Kidney epithelial cell (primary cell): ENCODE results near the gene MPV17L. TPM values are rescaled to one million over a fixed set of nuclear protein-coding genes. Genes with fewer than 3 reads are reported as not detected.
"Not testable (repeated sequence)": the region's sequence is repeated elsewhere in the genome, so short reads cannot be mapped to it uniquely, and the experiment has no call there.

Source experiments
- DNase-seq: peaks from one replicate; pipeline ENCODE4 v3.0.0-alpha.2; 2010; ENCODE audit warnings: low read depth
- H3K27me3 ChIP-seq: 2 replicates; pipeline ENCODE4 v1.6.0; 2011; ENCODE audit warnings: low read length; ENCODE audit not compliant: control insufficient read depth, insufficient read depth
- H3K36me3 ChIP-seq: 2 replicates; pipeline ENCODE4 v1.5.1; 2011; ENCODE audit warnings: low read length; ENCODE audit not compliant: control insufficient read depth, insufficient read depth
- H3K4me3 ChIP-seq: 2 replicates; pipeline ENCODE4 v1.5.1; 2011; ENCODE audit warnings: low read depth, mild to moderate bottlenecking, control low read depth, low read length
- CTCF ChIP-seq: IDR thresholded peaks from 2 replicates; pipeline ENCODE4 v1.5.1; 2011; ENCODE audit warnings: mild to moderate bottlenecking, moderate library complexity, low read length, control low read depth, inconsistent platforms; ENCODE audit not compliant: insufficient read depth, poor library complexity, severe bottlenecking
- total RNA-seq: library from RNA; depleted of rRNA; stranded (reverse); fragments of >200 nt; gene quantifications from 2 replicates; pipeline ENCODE4 v1.2.3, GENCODE V29; 2015

Gene MPV17L
- total RNA-seq, 1 donor from 2014 or later: 9.6 TPM

- TF ChIP-seq CTCF: no peak
- no peak for DNase-seq
- Histone ChIP-seq H3K36me3 (no peaks in the 10 kb centered on the region), H3K27me3 (no peaks in the 10 kb centered on the region), H3K4me3 (no peak overlapping the region)
Measured at GRCh38 chr16:15444264-15444663, 48.7 kb downstream of the MPV17L start.

- no peak for TF ChIP-seq CTCF
- Histone ChIP-seq H3K27me3 (no peaks in the 10 kb centered on the region), H3K4me3 (no peak overlapping the region), H3K36me3 (no peaks in the 10 kb centered on the region)
- no peak for DNase-seq
Measured at GRCh38 chr16:15445450-15445849, 49.9 kb downstream of the MPV17L start.

- no peak for DNase-seq
Measured at GRCh38 chr16:15446901-15447300, 51.3 kb downstream of the MPV17L start.

DNA sequence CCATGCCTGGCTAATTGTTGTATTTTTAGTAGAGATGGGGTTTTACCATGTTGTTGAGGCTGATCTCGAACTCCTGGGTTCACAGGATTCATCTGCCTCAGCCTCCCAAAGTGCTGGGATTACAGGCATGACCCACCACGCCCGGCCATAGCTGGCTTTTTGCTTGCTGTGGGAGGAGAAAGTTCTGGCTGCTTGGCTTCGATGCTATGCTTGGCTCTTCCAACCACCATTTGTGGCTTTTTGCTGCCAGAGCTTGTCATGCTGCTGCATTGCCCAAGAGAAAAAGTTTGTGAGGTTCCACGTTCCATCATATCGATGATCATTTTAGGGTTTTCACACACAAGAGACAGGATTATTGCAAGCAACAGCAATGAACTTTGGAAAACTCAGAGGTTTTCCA is 55.1 kb downstream of the MPV17L start:
- DNase-seq: no peak
- no peak for TF ChIP-seq CTCF
- no peaks in the 10 kb centered on the region for H3K27me3 ChIP-seq
- H3K4me3 ChIP-seq: no peak overlapping the region
- H3K36me3 ChIP-seq: no peaks in the 10 kb centered on the region

More at GRCh38 chr16:15446901-15447300, 51.3 kb downstream of the MPV17L start:
- Histone ChIP-seq H3K4me3 (no peak overlapping the region), H3K36me3 (no peaks in the 10 kb centered on the region), H3K27me3 (no peaks in the 10 kb centered on the region)
- no peak for TF ChIP-seq CTCF

DNA sequence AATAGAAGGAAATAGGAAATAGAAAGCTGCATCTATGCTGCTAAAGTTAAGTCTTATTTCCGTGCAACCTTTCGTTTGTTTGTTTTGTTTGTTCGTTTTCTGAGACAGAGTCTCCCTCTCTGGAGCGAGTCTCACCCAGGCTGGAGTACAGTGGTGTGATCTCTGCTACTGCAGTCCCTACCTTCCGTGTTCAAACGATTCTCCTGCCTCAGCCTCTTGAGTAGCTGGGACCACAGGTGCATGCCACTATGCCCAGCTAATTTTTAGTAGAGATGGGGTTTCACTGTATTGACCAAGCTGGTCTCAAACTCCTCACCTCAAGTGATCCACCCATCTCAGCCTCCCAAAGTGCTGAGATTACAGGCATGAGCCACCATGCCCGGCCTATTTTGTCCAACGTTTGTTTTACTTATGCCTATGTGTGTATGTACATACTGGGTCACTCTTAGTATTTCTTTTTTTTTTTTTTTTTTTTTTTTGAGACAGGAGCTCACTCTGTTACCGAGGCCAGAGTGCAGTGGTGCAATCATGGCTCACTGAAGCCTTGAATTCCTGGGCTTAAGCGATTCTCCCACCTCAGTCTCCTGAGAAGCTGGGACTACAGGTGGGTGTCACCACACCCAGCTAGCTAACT is 55.7 kb downstream of the MPV17L start:
- H3K4me3 ChIP-seq: no peak overlapping the region
- H3K36me3 ChIP-seq: no peaks in the 10 kb centered on the region
- DNase-seq: no peak
- H3K27me3 ChIP-seq: no peaks in the 10 kb centered on the region
- TF ChIP-seq CTCF: no peak

- H3K4me3 ChIP-seq: no peak overlapping the region
- H3K27me3 ChIP-seq: no peaks in the 10 kb centered on the region
- TF ChIP-seq CTCF: no peak
- H3K36me3 ChIP-seq: no peaks in the 10 kb centered on the region
- no peak for DNase-seq
Measured at GRCh38 chr16:15452246-15452855, 56.8 kb downstream of the MPV17L start.

DNA sequence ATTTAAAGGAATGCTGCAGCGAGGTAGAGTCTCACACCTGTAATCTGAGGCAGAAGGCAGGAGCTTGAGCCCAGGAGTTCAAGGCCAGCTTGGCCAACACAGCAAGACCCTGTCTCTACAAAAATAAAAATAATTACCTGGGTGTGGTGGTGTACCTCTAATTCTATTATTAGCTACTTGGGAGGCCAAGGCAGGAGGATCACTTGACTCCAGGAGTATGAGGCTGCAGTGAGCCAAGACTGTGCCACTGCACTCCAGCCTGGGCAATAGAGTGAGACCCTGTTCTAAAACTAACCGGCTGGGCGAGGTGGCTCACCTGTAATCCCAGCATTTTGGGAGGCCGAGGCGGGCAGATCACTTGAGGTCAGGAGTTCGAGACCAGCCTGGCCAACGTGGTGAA is 57.7 kb downstream of the MPV17L start:
- H3K4me3 ChIP-seq, H3K27me3 ChIP-seq, DNase-seq, H3K36me3 ChIP-seq: not testable (repeated sequence)

GRCh38 chr16:15454933-15455332 is 59.4 kb downstream of the MPV17L start:
- not testable (repeated sequence) for H3K36me3 ChIP-seq, H3K4me3 ChIP-seq, DNase-seq, H3K27me3 ChIP-seq
